RKO (cell line): Measurements from ENCODE around the gene WDPCP.
"Not testable (repeated sequence)": the region's sequence is repeated elsewhere in the genome, so short reads cannot be mapped to it uniquely, and the experiment has no call there.

Experiments
- DNase-seq: peaks from one replicate; pipeline ENCODE4 v3.0.0-alpha.2; 2016; ENCODE audit warnings: low spot score

The WDPCP gene

GRCh38 chr2:63225964-63226686, 362.2 kb downstream of the WDPCP start:
- no peak for DNase-seq

DNA sequence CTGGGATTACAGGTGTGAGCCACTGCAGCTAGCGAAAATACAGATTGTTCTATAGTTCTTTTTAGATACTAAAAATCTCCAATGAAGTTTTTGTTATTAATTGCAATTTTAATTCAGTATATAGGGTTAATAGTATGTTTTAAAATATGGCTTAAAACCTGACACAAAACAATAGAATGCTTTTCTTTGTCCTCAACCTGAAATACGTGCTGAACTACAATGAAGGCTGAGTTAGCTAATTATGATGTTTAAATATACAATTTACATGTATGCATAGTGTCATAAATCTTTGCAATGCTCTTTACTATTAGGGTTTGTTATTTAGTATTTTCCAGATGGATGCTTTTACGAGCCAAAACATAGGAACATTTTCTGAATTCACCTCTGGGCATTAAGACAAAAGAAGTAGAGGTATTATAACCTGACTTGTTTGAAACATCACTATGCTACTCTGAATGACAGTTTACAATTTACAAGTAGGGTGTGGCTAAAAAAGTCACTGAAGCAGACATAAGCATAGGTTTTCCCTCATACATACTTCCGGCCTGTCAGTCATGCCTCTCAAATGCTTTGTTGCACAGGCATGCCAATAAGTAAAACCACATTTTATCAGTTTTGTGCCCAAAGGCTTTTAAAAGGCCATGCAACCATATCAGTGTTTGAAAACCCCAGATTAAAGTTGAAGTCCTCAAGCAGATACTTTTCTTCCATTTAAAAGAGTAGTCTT, 369.3 kb downstream of the WDPCP start:
- DNase-seq: peak; percentile 1

- DNase-seq: no peak
Measured at GRCh38 chr2:63195310-63195709, 393.0 kb downstream of the WDPCP start.

DNA sequence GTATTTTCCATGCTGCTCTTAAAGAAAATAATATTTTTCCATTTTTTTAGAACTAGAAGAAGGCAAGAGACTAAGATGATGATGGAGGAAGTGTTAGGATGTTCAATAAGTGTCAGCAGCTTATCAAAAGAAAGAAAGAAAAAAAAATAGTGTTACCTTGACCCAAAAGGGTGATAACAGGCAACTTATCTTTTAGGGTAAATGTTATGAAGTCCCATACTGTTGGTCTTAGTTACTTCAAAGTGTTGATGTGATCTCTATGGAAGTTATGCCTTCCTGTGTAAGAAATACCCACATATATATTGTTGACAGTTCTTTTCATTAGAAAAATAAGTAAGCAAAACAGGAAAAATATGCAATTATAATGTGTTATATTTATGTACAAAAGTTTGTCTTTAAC, 394.1 kb downstream of the WDPCP start:
- no peak for DNase-seq

- no peak for DNase-seq
Measured at GRCh38 chr2:63192889-63193774, 395.1 kb downstream of the WDPCP start.

GRCh38 chr2:63192169-63192888, 395.9 kb downstream of the WDPCP start:
- DNase-seq: no peak

- DNase-seq: no peak
Measured at GRCh38 chr2:63189026-63189425, 399.3 kb downstream of the WDPCP start.

GRCh38 chr2:63186331-63186730, 401.9 kb downstream of the WDPCP start:
- no peak for DNase-seq

DNA sequence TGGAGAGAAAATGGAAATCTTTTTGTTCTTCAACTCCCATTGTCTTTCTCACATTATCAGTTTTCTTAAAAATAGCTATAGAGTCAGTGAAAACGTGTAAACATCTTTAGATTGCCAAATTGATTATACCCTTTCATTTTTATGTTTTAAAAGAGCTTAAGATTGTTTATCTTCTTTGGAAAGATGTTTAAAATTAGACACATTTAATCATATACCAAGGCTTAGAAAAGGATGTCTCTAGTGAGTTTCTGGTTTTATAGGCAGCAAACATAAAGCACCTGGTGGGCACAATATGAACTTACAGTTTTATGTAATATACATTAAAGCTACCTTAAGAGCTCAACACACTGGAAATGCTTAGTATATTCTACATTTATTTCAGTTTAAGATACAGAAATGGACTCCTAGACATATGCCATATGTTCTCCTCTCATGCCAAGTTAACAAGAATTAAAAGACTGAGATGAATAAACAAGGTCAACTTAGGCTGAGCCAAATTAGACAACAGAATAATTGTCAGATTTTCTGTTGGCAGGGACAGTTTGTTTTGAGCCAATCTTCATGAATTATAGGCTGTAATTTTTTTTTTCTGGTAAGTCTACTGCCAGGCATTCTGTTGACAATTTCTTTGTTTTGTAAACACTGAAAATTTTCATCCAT, 425.0 kb downstream of the WDPCP start:
- DNase-seq: peak; percentile 23

DNA sequence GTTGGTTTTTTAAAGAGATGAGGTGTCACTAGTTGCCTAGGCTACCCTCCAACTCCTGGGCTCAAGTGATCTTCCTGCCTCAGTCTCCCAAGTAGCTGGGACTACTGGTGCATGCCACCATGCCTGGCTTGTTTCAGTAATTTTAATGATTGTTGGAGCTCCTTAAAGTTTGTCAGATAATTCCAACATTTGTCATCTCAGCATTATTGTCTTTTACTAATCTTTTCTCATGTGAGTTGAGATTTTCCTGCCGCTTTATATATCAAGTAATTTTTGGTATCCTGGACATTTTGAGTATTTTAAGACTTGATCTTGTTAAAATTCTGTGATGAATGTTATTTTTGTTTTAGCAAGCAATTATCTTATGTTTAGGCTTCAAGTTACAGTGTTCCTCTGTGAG, 429.0 kb downstream of the WDPCP start:
- no peak for DNase-seq

- not testable (repeated sequence) for DNase-seq
Measured at GRCh38 chr2:63136683-63137082, 451.6 kb downstream of the WDPCP start.

- no peak for DNase-seq
Measured at GRCh38 chr2:63132020-63132419, 456.3 kb downstream of the WDPCP start.

DNA sequence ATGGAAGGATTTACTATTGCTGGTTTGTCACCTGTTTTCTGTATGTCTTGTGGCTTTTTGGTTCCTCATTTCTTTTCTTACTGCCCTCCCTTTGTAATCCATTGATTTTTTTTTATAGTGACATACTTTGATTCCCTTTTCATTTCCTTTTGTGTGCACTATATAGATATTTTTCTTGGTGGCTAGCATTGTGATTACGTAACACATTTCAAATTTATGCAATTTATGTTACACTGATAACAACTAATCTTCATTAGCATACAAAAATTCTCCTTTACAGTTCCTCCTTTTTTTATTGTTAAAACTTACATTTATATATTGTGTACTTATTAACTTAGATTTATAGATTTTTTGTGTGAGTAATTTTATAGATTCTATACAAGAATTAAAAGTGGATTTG, 457.1 kb downstream of the WDPCP start:
- no peak for DNase-seq

- DNase-seq: no peak
Measured at GRCh38 chr2:63127594-63127993, 460.7 kb downstream of the WDPCP start.

DNA sequence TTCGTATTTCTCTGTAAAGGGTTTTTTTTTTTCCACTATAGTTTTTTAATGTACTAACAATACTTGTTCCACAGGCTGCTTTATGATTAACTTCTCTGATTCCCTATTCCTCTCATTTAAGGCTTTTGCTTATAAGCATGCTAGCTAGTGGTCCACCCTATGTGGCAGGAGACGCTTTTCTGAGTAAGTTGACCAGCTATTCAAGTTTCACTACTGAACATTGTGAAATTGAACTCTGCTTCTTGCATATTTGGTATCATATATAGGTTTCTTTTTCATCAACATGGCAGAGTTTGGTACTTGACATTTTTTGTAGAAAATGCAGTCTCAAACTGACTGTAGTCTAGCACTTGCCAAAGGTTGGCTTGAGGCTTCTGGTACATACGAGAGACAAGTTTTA, 463.4 kb downstream of the WDPCP start:
- DNase-seq: no peak

- no peak for DNase-seq
Measured at GRCh38 chr2:63124218-63124617, 464.1 kb downstream of the WDPCP start.

DNA sequence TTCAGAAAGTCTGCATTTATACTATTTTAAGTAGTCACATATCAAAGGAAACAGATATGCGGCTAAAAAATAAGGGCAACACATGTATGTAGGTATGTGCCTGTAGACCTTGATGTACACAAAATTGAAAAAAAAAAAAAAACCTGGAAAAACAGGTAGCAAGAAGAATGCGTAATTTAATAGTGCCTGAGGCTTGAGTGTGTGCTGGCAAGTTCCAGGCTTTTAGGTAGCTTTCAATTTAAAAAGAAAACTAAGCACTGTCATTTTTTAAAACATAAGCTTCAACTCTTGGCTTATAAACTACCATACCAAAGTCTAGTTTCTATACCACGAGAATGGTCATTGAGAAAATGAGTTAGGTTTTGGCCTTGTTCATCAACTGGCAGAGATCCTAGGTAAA, 465.4 kb downstream of the WDPCP start:
- no peak for DNase-seq

GRCh38 chr2:63121055-63121834, 467.0 kb downstream of the WDPCP start:
- no peak for DNase-seq

GRCh38 chr2:63118821-63119220, 469.5 kb downstream of the WDPCP start:
- DNase-seq: no peak

GRCh38 chr2:63104482-63104881, 483.8 kb downstream of the WDPCP start:
- DNase-seq: no peak

DNA sequence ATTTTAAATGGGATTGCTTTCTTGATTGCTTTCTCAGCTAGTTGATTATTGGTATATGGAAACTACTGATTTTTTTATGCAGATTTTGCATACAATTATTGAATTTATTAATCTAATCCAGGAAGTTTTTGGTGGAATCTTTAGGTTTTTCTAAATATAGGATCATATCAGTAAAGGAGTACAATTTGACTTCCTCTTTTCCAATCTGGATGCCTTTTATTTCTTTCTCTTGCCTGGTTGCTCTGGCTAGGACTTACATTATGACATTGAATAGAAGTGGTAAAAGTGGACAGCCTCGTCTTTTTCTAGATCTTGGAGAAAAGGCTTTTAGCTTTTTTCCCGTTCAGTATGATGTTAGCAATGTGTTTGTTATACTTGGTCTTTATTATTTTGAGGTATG, 486.3 kb downstream of the WDPCP start:
- no peak for DNase-seq
